ENCODE results near the gene TICAM1.
"Not testable (repeated sequence)": the region's sequence is repeated elsewhere in the genome, so short reads cannot be mapped to it uniquely, and the experiment has no call there.

The TICAM1 gene

DNA sequence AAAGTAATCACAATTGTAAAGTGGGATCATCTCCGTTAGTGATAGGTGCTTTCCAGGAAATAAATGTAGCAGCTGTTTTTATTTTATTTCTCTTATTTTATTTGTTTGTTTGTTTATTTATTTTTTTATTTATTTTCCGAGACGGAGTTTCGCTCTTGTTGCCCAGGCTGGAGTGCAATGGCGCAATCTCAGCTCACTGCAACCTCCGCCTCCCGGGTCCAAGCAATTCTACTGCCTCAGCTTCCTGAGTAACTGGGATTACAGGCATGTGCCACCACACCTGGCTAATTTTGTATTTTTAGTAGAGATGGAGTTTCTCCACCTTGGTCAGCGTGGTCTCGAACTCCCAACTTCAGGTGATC lies 448 bp upstream of the TICAM1 start:
- not testable (repeated sequence) for H3K4me1 ChIP-seq (ENCODE audit: control insufficient read depth, insufficient read depth, low read length); H3K27me3 ChIP-seq (ENCODE audit: control insufficient read depth, insufficient read depth, low read length); H3K36me3 ChIP-seq (ENCODE audit: control insufficient read depth, insufficient read depth, low read length)
- Histone ChIP-seq H3K4me3 (ENCODE audit: low read length) (peak overlapping the region; percentile 98), H3K9ac (ENCODE audit: low read length) (peak overlapping the region; percentile 92), H3K27ac (ENCODE audit: low read depth, low read length) (peak overlapping the region; percentile 86)

DNA sequence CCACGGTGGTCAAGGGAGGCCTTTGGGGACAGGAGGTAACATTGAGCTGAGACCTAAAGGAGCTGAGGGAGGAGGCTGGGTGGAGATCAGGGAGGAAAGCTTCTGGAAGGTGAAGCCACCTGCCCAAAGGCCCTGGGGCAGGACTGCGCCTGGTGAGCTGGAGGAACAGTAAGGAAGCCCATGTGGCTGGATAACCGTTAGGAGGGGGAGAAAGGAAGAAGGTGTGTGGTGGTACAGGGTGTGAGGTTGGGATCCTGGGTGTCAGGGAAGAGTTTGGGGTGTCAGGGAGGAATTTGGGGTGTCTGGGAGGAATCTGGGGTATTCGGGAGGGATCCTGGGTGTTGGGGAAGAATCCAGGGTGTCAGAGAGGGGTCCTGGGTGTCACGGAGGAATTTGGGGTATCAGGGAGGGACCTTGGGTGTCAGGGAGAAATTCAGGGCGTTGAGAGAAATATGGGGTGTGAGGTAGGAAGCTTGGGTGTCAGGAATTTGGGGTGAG lies 695 bp downstream of the TICAM1 start:
- no peaks in the 10 kb centered on the region for H3K4me1 ChIP-seq (ENCODE audit: control insufficient read depth, insufficient read depth, low read length)
- peak overlapping the region; percentile 86 for H3K27ac ChIP-seq (ENCODE audit: low read depth, low read length)
- H3K27me3 ChIP-seq (ENCODE audit: control insufficient read depth, insufficient read depth, low read length), result no peaks in the 10 kb centered on the region
- H3K36me3 ChIP-seq (ENCODE audit: control insufficient read depth, insufficient read depth, low read length), result no peaks in the 10 kb centered on the region
- H3K9ac ChIP-seq (ENCODE audit: low read length), result peak overlapping the region; percentile 92
- peak overlapping the region; percentile 98 for H3K4me3 ChIP-seq (ENCODE audit: low read length)

DNA sequence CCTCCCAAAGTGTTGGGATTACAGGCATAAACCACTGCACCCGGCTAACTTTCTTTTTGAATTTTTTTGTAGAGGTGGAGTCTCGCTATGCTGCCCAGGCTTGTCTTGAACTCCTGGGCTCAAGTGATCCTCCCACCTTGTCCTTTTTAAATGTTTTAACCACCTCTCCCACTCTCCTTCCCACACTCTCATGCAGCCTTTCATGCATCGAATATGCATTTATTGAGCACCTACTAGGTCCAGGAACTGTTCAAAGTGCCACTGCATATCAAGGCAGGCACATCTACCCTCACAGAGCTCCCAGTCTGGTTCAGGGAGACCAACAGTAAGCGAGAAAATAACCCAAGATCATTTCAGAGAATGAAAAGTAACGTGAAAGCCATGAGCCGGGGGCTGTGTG lies 1.2 kb downstream of the TICAM1 start:
- Histone ChIP-seq H3K36me3 (ENCODE audit: control insufficient read depth, insufficient read depth, low read length) (no peaks in the 10 kb centered on the region), H3K9ac (ENCODE audit: low read length) (no peak overlapping the region), H3K4me1 (ENCODE audit: control insufficient read depth, insufficient read depth, low read length) (no peaks in the 10 kb centered on the region), H3K4me3 (ENCODE audit: low read length) (peak overlapping the region; percentile 98), H3K27ac (ENCODE audit: low read depth, low read length) (no peak overlapping the region), H3K27me3 (ENCODE audit: control insufficient read depth, insufficient read depth, low read length) (no peaks in the 10 kb centered on the region)

DNA sequence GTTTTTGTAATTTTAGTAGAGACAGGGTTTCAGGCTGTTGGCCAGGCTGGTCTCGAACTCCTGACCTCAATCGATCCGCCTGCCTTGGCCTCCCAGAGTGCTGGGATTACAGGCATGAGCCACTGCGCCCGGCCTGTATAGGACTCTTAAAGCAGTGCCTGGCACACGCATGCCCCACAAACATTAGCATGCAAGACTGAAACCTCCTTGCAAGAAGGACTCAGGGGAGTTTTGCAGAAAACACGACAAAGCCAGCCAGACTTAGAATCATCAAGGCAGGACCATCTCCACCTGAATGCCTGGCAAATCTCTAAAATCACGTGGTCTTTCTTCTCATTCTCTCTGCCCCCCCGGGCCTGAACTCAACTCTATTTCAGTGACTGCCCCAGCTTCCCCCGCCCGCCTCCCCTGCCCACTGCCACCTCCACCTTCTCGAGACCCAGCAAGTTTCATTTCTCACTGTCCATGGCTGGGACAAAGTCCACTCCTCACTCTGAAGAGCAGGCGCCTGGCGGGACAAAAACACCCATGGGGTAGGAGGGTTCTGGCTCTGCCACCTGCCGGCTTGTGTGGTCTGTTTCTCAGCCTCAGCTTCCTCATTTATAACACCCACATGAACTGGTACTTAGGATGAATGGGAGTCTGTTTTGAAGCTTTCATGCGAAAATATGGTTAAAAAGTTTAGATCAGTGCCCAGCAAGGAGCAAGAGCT lies 2.4 kb downstream of the TICAM1 start:
- Histone ChIP-seq H3K27ac (ENCODE audit: low read depth, low read length) (no peak overlapping the region), H3K4me3 (ENCODE audit: low read length) (no peak overlapping the region), H3K27me3 (ENCODE audit: control insufficient read depth, insufficient read depth, low read length) (no peaks in the 10 kb centered on the region)

DNA sequence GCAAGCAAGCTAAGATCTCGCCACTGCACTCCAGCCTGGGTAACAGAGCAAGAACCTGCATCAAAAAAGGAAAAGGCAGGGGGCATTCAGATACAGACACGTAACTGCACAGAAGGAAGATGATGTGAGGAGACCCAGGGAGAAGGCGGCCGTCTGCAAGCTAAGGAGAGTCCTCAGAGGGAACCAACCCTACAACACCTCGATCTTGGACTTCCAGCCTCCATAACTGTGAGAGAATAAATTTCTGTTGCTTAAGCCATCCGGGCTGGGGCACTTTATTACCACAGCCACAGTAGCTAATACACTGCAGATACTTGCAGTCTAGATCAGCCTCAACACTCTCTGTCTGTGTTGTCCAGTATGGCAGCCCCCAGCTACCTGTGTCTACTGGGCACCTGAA lies 7.9 kb downstream of the TICAM1 start:
- H3K27ac ChIP-seq (ENCODE audit: low read depth, low read length), result no peak overlapping the region
- no peaks in the 10 kb centered on the region for H3K4me1 ChIP-seq (ENCODE audit: control insufficient read depth, insufficient read depth, low read length)
- H3K36me3 ChIP-seq (ENCODE audit: control insufficient read depth, insufficient read depth, low read length), result no peaks in the 10 kb centered on the region
- H3K9ac ChIP-seq (ENCODE audit: low read length), result no peak overlapping the region
- H3K4me3 ChIP-seq (ENCODE audit: low read length), result no peak overlapping the region
- H3K27me3 ChIP-seq (ENCODE audit: control insufficient read depth, insufficient read depth, low read length), result no peaks in the 10 kb centered on the region

More for the DNA sequence above, 2.4 kb downstream of the TICAM1 start:
- H3K9ac ChIP-seq (ENCODE audit: low read length), result no peak overlapping the region
- H3K4me1 ChIP-seq (ENCODE audit: control insufficient read depth, insufficient read depth, low read length), result no peaks in the 10 kb centered on the region
- H3K36me3 ChIP-seq (ENCODE audit: control insufficient read depth, insufficient read depth, low read length), result no peaks in the 10 kb centered on the region

DNA sequence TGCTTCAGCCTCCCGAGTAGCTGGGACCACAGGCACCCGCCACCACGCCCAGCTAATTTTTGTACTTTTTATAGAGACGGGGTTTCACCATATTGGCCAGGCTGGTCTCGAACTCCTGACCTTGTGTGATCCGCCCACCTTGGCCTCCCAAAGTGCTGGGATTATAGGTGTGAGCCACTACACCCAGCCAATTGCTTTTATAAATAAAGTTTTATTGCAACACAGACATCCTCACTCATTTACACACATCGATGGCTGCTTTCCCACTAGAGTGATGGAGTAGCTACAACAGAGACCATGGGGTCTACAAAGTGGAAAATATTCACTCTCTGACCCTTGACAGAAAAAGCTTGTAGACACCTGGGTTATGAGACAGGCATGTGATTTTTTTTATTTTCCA lies 9.2 kb downstream of the TICAM1 start:
- not testable (repeated sequence) for H3K4me1 ChIP-seq (ENCODE audit: control insufficient read depth, insufficient read depth, low read length); H3K9ac ChIP-seq (ENCODE audit: low read length); H3K27me3 ChIP-seq (ENCODE audit: control insufficient read depth, insufficient read depth, low read length); H3K27ac ChIP-seq (ENCODE audit: low read depth, low read length); H3K4me3 ChIP-seq (ENCODE audit: low read length); H3K36me3 ChIP-seq (ENCODE audit: control insufficient read depth, insufficient read depth, low read length)

DNA sequence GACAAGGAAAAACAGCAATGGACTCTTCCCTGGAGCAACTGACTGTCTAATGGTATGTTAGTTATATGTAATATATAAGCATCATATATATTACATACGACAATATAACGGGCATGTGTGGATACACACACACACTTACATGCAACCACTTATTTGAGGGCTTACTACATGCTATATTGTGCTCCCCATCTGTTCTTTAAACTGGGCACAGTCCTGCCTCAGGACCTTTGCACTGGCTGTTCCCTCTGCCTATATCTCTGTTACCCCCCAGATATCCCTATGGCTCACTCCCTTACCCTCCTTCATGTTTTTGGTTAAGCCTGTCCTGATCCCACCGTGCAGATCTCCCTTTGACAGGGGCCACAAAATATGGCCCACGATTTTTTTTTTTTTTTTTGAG lies 10.2 kb downstream of the TICAM1 start:
- Histone ChIP-seq H3K4me3 (ENCODE audit: low read length) (no peak overlapping the region), H3K9ac (ENCODE audit: low read length) (no peak overlapping the region), H3K36me3 (ENCODE audit: control insufficient read depth, insufficient read depth, low read length) (peaks cover 18% of the 10 kb centered on the region), H3K27me3 (ENCODE audit: control insufficient read depth, insufficient read depth, low read length) (no peaks in the 10 kb centered on the region), H3K4me1 (ENCODE audit: control insufficient read depth, insufficient read depth, low read length) (no peaks in the 10 kb centered on the region), H3K27ac (ENCODE audit: low read depth, low read length) (no peak overlapping the region)

DNA sequence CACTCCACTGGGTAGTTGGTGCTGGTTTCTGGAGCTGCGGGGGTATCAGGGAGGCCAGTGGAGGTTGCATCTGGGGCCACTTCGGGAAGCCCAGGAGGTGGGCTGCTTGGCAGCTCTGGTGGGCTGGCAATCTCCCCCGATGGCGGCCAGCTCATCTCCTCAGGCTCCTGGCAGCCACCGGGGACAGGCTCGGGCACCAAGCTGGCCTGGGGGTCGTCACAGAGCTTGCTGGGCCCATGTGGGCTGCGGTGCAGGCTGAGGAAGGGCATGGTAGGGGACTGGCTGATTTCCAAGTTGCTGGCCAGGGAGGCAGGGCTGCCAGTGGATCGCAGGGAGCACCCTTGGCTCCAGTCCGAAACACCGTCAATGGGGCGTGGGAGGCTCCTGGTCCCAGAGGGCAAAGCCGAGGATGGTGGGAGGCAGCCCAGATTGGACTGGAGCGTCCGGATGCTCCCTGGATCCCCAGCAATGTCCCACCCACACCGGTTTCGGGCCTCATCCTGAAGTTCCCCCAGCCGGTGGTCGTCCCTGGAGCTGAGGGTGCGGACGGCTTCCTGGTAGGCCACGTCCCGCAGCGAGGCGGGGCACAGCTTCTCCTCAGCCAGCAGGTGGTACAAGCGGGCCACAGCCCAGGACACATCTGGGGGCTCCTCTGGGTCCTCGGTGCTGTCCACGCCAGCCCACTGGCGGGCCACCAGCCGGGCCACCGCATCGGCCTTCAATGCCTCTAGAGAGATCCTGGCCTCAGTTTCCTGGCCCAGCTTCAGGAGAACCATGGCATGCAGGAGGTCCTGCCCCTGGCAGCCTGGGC lies 13.8 kb downstream of the TICAM1 start:
- Histone ChIP-seq H3K4me3 (ENCODE audit: low read length) (no peak overlapping the region), H3K36me3 (ENCODE audit: control insufficient read depth, insufficient read depth, low read length) (peaks cover 18% of the 10 kb centered on the region), H3K9ac (ENCODE audit: low read length) (no peak overlapping the region), H3K27ac (ENCODE audit: low read depth, low read length) (no peak overlapping the region), H3K4me1 (ENCODE audit: control insufficient read depth, insufficient read depth, low read length) (peaks cover 9% of the 10 kb centered on the region), H3K27me3 (ENCODE audit: control insufficient read depth, insufficient read depth, low read length) (no peaks in the 10 kb centered on the region)

DNA sequence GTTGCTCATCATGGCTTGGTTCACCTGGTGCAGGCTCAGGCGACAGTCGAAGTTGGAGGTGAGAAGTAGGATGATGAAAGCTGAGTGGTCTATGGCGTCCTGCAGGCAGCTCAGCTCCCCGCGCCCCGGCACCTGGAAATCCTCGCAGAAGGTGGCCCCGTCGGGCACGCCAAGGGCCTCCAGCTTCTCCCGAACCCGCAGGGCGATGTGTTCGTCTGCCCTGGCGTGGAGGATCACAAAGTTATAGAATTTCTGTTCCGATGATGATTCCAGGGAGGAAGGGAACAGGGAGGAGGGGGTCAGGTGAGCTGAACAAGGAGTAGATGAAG lies 14.6 kb downstream of the TICAM1 start:
- Histone ChIP-seq H3K4me3 (ENCODE audit: low read length) (no peak overlapping the region), H3K4me1 (ENCODE audit: control insufficient read depth, insufficient read depth, low read length) (peaks cover 9% of the 10 kb centered on the region), H3K36me3 (ENCODE audit: control insufficient read depth, insufficient read depth, low read length) (peaks cover 18% of the 10 kb centered on the region), H3K9ac (ENCODE audit: low read length) (no peak overlapping the region), H3K27ac (ENCODE audit: low read depth, low read length) (no peak overlapping the region), H3K27me3 (ENCODE audit: control insufficient read depth, insufficient read depth, low read length) (no peaks in the 10 kb centered on the region)

DNA sequence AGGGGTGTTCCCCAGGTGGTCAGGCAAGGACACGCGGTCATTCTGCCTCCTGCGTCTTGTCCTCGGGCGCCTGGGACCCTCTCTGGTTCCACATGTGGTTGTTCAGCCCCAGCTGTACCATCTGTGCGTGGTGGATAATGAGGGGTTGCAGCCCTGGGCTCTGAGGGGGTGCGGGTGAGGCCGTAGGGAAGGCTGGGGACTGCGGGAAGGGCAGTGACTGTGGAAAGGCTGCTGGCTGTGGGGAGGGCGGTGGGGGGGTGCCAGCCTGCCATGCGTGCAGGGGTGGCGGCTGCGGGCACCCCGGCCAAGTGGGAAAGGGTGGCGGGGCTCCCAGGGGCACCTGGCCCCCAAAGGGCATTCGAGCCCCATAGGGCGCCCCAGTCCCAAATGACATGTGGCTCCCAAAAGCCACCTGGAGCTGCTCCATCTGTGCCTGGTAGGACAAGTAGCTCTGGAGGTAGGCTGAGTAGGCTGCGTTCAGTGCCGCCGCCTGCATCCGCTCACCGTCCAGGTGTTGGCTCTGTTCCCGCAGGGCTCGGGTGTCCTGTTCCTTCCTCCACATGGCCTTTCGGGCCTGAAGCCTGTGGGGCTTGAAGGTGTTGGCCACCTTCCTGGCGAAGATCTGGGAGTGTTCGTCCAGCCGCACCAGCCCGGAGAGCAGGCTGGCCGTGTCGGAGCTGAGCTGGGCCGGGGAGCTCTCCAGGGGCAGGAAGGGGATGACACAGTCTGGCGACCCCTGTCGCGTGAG lies 15.1 kb downstream of the TICAM1 start:
- peaks cover 9% of the 10 kb centered on the region for H3K4me1 ChIP-seq (ENCODE audit: control insufficient read depth, insufficient read depth, low read length)
- H3K4me3 ChIP-seq (ENCODE audit: low read length), result no peak overlapping the region
- peaks cover 18% of the 10 kb centered on the region for H3K36me3 ChIP-seq (ENCODE audit: control insufficient read depth, insufficient read depth, low read length)
- no peak overlapping the region for H3K27ac ChIP-seq (ENCODE audit: low read depth, low read length)
- H3K27me3 ChIP-seq (ENCODE audit: control insufficient read depth, insufficient read depth, low read length), result no peaks in the 10 kb centered on the region
- H3K9ac ChIP-seq (ENCODE audit: low read length), result no peak overlapping the region

DNA sequence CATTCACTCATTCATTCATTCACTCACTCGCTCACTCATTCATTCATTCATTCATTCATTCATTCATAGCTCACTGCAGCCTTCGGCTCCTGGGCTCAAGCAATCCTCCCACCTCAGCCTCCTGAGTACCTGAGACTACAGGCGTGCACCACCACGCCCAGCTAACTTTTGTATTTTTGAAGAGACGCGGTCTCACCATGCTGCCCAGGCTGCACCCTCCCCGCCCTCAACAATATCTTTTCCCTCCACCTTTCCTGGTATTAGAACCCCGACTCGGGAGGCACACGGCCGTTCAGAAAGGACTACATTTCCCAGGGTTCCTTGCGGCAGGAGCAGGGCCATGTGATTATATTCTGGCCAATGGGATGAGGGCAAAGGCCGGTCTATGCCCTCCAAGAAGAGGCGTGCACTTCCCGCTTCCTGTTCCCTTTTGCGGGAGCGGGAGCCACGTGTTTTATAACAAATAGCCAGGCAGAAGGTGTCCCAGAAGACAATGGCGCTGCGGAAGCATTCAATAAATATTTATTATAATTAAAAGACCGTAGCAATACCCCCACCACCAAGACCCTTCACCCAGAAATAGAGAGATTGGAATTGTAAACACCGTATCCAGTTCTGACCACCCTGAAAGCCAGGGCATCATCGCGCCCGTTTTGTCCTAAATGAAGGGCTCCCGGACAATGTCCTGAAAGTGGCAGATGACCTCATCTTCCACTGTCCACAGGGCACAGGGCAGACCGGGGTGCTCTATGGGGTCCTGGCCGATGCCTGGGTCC lies 15.9 kb downstream of the TICAM1 start:
- Histone ChIP-seq H3K4me1 (ENCODE audit: control insufficient read depth, insufficient read depth, low read length) (peaks cover 9% of the 10 kb centered on the region), H3K4me3 (ENCODE audit: low read length) (peak overlapping the region; percentile 61), H3K9ac (ENCODE audit: low read length) (peak overlapping the region; percentile 30), H3K36me3 (ENCODE audit: control insufficient read depth, insufficient read depth, low read length) (peaks cover 18% of the 10 kb centered on the region), H3K27me3 (ENCODE audit: control insufficient read depth, insufficient read depth, low read length) (no peaks in the 10 kb centered on the region), H3K27ac (ENCODE audit: low read depth, low read length) (no peak overlapping the region)
